SH-SY5Y (cell line): Measurements from ENCODE around the gene PRAC2.

ENCODE experiments used
- GATA2 ChIP-seq: IDR thresholded peaks from 2 replicates; pipeline ENCODE4 v1.6.1; 2011; ENCODE audit warnings: mild to moderate bottlenecking, low read depth, low read length
- GATA3 ChIP-seq: IDR thresholded peaks from 2 replicates; pipeline ENCODE4 v1.6.1; 2011; ENCODE audit warnings: low read depth, mild to moderate bottlenecking, low read length, moderate library complexity

Gene PRAC2

GRCh38 chr17:48726114-48726915 lies 3.3 kb downstream of the PRAC2 start:
- TF ChIP-seq GATA2 (no peak), GATA3 (no peak)

- TF ChIP-seq GATA3, result no peak
- TF ChIP-seq GATA2, result no peak
Measured at GRCh38 chr17:48726916-48727286, 3.9 kb downstream of the PRAC2 start.

GRCh38 chr17:48727415-48728175 lies 4.6 kb downstream of the PRAC2 start:
- TF ChIP-seq GATA2 (no peak), GATA3 (no peak)

GRCh38 chr17:48728232-48729231 lies 5.5 kb downstream of the PRAC2 start, which contains the start of gene HOXB13:
Gene HOXB13, minus strand, starts transcription at chr17:48728750. Its CDS starts 157 bp downstream, at chr17:48728593.
- TF ChIP-seq GATA2 (no peak), GATA3 (no peak)

- no peak for TF ChIP-seq GATA2
- TF ChIP-seq GATA3, result no peak
Measured at GRCh38 chr17:48729335-48730239, 6.6 kb downstream of the PRAC2 start.

- TF ChIP-seq GATA3, result no peak
- TF ChIP-seq GATA2, result no peak
Measured at GRCh38 chr17:48730240-48730550, 7.2 kb downstream of the PRAC2 start.

GRCh38 chr17:48731355-48731754 lies 8.4 kb downstream of the PRAC2 start:
- no peak for TF ChIP-seq GATA2
- no peak for TF ChIP-seq GATA3

GRCh38 chr17:48732688-48733629 lies 10.0 kb downstream of the PRAC2 start:
- TF ChIP-seq GATA3 (no peak), GATA2 (no peak)

GRCh38 chr17:48733632-48734328 lies 10.8 kb downstream of the PRAC2 start:
- TF ChIP-seq GATA3, result no peak
- no peak for TF ChIP-seq GATA2

- TF ChIP-seq GATA2 (no peak), GATA3 (no peak)
Measured at GRCh38 chr17:48734333-48735061, 11.5 kb downstream of the PRAC2 start.

GRCh38 chr17:48735062-48735351 lies 12.0 kb downstream of the PRAC2 start:
- TF ChIP-seq GATA2 (no peak), GATA3 (no peak)
